ENCODE results near the gene LILRA5. TPM values are rescaled to one million over a fixed set of nuclear protein-coding genes. Genes with fewer than 3 reads are reported as not detected.

The LILRA5 gene
- total and polyA plus RNA-seq, 8 donors, result 0.44 to 52.8 (median 0.84) TPM; not detected in 1

DNA sequence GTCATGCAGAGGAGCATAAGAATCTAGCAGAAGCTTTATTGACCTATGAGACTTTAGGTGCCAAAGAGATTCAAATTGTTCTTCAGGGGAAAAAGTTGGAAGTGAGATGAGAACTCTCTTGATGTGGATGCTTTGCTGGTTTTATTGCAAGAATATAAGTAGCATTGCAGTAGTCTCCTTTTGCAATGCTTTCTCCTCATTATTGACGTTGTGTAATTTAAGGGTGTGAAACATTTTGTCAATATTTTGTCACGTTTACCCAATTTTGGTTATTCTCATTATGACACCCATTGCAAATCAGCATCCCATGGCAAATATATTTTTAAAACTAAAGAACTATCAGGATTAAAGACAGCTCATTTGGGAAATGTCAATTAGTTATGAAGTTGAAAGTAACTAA is 44.0 kb downstream of the LILRA5 start:
- peaks cover 0 to 14% of the 10 kb centered on the region in 2 donors for H3K27me3 ChIP-seq
- TF ChIP-seq, protein P1, sequence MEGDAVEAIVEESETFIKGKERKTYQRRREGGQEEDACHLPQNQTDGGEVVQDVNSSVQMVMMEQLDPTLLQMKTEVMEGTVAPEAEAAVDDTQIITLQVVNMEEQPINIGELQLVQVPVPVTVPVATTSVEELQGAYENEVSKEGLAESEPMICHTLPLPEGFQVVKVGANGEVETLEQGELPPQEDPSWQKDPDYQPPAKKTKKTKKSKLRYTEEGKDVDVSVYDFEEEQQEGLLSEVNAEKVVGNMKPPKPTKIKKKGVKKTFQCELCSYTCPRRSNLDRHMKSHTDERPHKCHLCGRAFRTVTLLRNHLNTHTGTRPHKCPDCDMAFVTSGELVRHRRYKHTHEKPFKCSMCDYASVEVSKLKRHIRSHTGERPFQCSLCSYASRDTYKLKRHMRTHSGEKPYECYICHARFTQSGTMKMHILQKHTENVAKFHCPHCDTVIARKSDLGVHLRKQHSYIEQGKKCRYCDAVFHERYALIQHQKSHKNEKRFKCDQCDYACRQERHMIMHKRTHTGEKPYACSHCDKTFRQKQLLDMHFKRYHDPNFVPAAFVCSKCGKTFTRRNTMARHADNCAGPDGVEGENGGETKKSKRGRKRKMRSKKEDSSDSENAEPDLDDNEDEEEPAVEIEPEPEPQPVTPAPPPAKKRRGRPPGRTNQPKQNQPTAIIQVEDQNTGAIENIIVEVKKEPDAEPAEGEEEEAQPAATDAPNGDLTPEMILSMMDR (IDR thresholded peaks at IDR 0.05), result no peak
- H3K36me3 ChIP-seq, result no peaks in the 10 kb centered on the region
- peaks cover 0 to 31% of the 10 kb centered on the region in 2 donors for H3K4me1 ChIP-seq
- intact Hi-C loops (cut with DNase I), result no loop called here
- ATAC-seq (no peak), DNase-seq (no peak)
- no peak overlapping the region for H3K4me3 ChIP-seq
- H3K9me3 ChIP-seq, result no peaks in the 10 kb centered on the region
- H3K27ac ChIP-seq, result no peak overlapping the region

DNA sequence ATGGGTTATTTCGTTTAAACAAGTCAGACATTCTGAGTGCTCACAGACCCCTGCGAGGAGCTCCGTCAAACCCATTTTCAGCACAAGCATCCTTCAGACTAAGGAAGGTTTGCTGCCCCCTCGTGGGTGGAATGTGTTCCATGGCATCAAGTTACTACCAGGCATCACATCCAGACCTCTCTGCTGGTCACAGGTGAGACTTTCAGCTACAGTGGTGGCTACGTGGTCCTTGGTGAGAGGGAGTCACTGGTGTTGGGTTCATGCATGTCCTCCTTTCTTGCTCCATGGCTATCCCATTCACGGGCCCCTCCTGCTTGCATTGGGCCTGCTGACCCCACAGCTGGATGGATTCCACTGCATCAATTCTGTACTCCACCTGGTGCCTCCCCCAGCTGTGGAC is 46.8 kb downstream of the LILRA5 start:
- TF ChIP-seq, protein P1 (IDR thresholded peaks at IDR 0.05), result peak; percentile 78 to 86
- Histone ChIP-seq H3K27ac (no peak overlapping the region), H3K4me3 (no peak overlapping the region), H3K4me1 (peaks cover 0 to 18% of the 10 kb centered on the region in 2 donors), H3K27me3 (peaks cover 0 to 2% of the 10 kb centered on the region in 2 donors), H3K36me3 (no peaks in the 10 kb centered on the region), H3K9me3 (no peaks in the 10 kb centered on the region)
- peak; percentile 93 for ATAC-seq
- intact Hi-C loops (cut with DNase I), result no loop called here
- peak; percentile 37 to 84 (median 72) for DNase-seq

DNA sequence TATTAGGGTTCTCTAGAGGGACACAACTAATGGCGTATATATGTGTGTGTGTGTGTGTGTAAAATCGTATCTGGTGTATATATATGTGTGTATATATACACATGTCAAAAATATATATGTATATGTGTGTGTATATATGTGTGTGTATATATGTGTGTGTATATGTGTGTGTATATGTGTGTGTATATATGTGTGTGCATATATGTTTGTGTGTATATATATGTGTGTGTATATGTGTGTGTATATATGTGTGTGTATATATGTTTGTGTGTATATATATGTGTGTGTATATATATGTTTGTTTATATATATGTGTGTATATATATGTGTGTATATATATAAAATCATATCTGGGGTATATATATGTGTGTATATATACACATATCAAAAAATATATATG is 50.5 kb downstream of the LILRA5 start:
- no peaks in the 10 kb centered on the region for H3K9me3 ChIP-seq
- no peak overlapping the region for H3K27ac ChIP-seq
- H3K27me3 ChIP-seq, result peaks cover 0 to 5% of the 10 kb centered on the region in 2 donors
- intact Hi-C loops (cut with DNase I), result no loop called here
- DNase-seq (no peak), ATAC-seq (no peak)
- no peaks in the 10 kb centered on the region for H3K36me3 ChIP-seq
- no peak overlapping the region for H3K4me3 ChIP-seq
- TF ChIP-seq, protein P1 (IDR thresholded peaks at IDR 0.05), result no peak
- peaks cover 0 to 11% of the 10 kb centered on the region in 2 donors for H3K4me1 ChIP-seq

DNA sequence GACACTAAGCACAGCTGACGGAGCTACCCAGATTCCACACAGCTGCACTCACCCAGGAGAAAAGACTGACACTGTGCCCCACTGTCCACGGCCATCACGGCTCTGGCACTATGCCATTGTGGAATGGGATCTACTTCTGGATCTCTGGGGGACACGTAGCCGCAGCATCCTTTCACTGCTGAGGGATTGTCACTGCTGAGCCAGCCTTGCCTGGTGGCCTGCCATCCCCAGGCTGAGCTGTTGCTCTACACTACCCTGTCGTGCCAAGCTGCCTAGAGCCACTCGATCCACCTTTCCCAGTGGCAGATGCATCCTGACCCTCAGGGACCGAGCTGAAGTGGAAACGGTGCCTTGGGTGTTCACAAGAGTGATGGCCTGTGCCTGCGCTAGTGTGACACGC is 50.9 kb downstream of the LILRA5 start:
- H3K4me3 ChIP-seq, result no peak overlapping the region
- H3K9me3 ChIP-seq, result no peaks in the 10 kb centered on the region
- H3K27ac ChIP-seq, result no peak overlapping the region
- intact Hi-C loops (cut with DNase I), result no loop called here
- no peak for ATAC-seq
- no peaks in the 10 kb centered on the region for H3K36me3 ChIP-seq
- TF ChIP-seq, protein P1 (IDR thresholded peaks at IDR 0.05), result no peak
- H3K4me1 ChIP-seq, result peaks cover 0 to 11% of the 10 kb centered on the region in 2 donors
- DNase-seq, result no peak
- H3K27me3 ChIP-seq, result peaks cover 0 to 9% of the 10 kb centered on the region in 2 donors

DNA sequence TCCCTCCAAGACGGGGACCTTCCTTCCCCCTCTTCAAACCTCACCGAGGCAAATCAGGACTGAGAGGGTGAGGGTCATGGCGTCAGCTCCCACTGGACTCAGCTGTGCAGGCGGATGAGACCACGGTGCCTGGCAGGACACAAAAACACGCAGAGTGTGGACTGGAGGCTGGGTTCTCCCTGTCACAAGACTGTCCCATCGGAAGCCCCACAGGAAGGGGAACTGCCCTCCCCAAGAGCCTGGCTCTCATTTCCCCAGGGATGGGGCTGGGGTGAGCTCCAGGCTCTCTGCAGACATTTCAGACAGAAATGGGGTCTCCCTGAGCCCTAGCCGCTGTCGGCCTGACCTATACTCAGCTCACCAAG is 55.9 kb downstream of the LILRA5 start, which contains the start of gene LILRB5:
Gene LILRB5, minus strand, starts transcription at position 158 of the 365 bp plus-strand sequence. Its CDS starts 80 bp downstream, at position 78.
- DNase-seq, result peak in 1 of 4 donors; percentile 50
- intact Hi-C loops (cut with DNase I), result no loop called here
- Histone ChIP-seq H3K36me3 (no peaks in the 10 kb centered on the region), H3K4me3 (peak within 1 kb of the TSS in 1 of 2 donors; percentile 20), H3K27me3 (peaks cover 0 to 58% of the 10 kb centered on the region in 2 donors), H3K9me3 (no peaks in the 10 kb centered on the region), H3K4me1 (peaks cover 0 to 8% of the 10 kb centered on the region in 2 donors), H3K27ac (no peak within 1 kb of the TSS)
- TF ChIP-seq, protein P1 (IDR thresholded peaks at IDR 0.05), result no peak
- peak; percentile 63 for ATAC-seq

Small RNA genes lying within 50 kb of the gene (microRNA-seq; reads per million reads assigned to microRNA genes)
- 0 reads per million in 2 donors for gene MIR4752

Other genes starting within 250 kb of the LILRA5 start
- gene VSTM1, start 249.3 kb downstream of the LILRA5 start, total RNA-seq, result 10 to 100 TPM in 1 of 2 donors, under 1 TPM in 1; 0.44 to 12.1 TPM
- gene VSTM1, start 249.3 kb downstream of the LILRA5 start, polyA plus RNA-seq (ENCODE audit: insufficient read length in 6 of 6), result under 1 TPM in 4 of 6 donors, not detected in 2; 0.20 to 0.32 (median 0.29) TPM
- gene TARM1, start 231.8 kb downstream of the LILRA5 start, total RNA-seq, result not detected
- under 1 TPM in 5 of 6 donors, not detected in 1; 0.24 to 0.46 (median 0.31) TPM for gene TARM1, start 231.8 kb downstream of the LILRA5 start, polyA plus RNA-seq (ENCODE audit: insufficient read length in 6 of 6)
- gene OSCAR, start 212.4 kb downstream of the LILRA5 start, total RNA-seq, result 10 to 100 TPM; 13.2 to 57.1 TPM
- gene OSCAR, start 212.4 kb downstream of the LILRA5 start, polyA plus RNA-seq (ENCODE audit: insufficient read length in 6 of 6), result under 1 TPM; 0.43 to 0.70 (median 0.56) TPM
- gene NDUFA3, start 210.3 kb downstream of the LILRA5 start, total RNA-seq, result 100 to 1,000 TPM in 1 of 2 donors, 10 to 100 TPM in 1; 81.9 to 126 TPM
- gene NDUFA3, start 210.3 kb downstream of the LILRA5 start, polyA plus RNA-seq (ENCODE audit: insufficient read length in 6 of 6), result 100 to 1,000 TPM in 3 of 6 donors, 10 to 100 TPM in 3; 60.4 to 117 (median 96.6) TPM
- gene TFPT, start 197.5 kb downstream of the LILRA5 start, total RNA-seq, result 10 to 100 TPM; 17.4 to 18.7 TPM
- 10 to 100 TPM; 14.3 to 19.9 (median 18.6) TPM for gene TFPT, start 197.5 kb downstream of the LILRA5 start, polyA plus RNA-seq (ENCODE audit: insufficient read length in 6 of 6)
- gene PRPF31, start 197.4 kb downstream of the LILRA5 start, total RNA-seq, result 10 to 100 TPM; 46.8 to 49.5 TPM
- 10 to 100 TPM; 56.7 to 65.3 (median 63.5) TPM for gene PRPF31, start 197.4 kb downstream of the LILRA5 start, polyA plus RNA-seq (ENCODE audit: insufficient read length in 6 of 6)
- 10 to 100 TPM; 35.2 to 46.0 TPM for gene CNOT3, start 175.4 kb downstream of the LILRA5 start, total RNA-seq
- 10 to 100 TPM; 59.2 to 75.0 (median 64.0) TPM for gene CNOT3, start 175.4 kb downstream of the LILRA5 start, polyA plus RNA-seq (ENCODE audit: insufficient read length in 6 of 6)
- 1 to 10 TPM; 5.4 to 6.5 TPM for gene LENG1, start 153.4 kb downstream of the LILRA5 start, total RNA-seq
- gene LENG1, start 153.4 kb downstream of the LILRA5 start, polyA plus RNA-seq (ENCODE audit: insufficient read length in 6 of 6), result 10 to 100 TPM in 1 of 6 donors, 1 to 10 TPM in 5; 6.6 to 10.9 (median 8.2) TPM
- gene TMC4, start 140.0 kb downstream of the LILRA5 start, total RNA-seq, result 10 to 100 TPM; 45.3 to 74.0 TPM
- 10 to 100 TPM; 29.1 to 39.7 (median 32.0) TPM for gene TMC4, start 140.0 kb downstream of the LILRA5 start, polyA plus RNA-seq (ENCODE audit: insufficient read length in 6 of 6)
- gene MBOAT7, start 123.6 kb downstream of the LILRA5 start, total RNA-seq, result 100 to 1,000 TPM in 1 of 2 donors, 10 to 100 TPM in 1; 98.5 to 102 TPM
- gene MBOAT7, start 123.6 kb downstream of the LILRA5 start, polyA plus RNA-seq (ENCODE audit: insufficient read length in 6 of 6), result 10 to 100 TPM; 48.1 to 61.8 (median 51.7) TPM
- gene TSEN34, start 121.9 kb downstream of the LILRA5 start, total RNA-seq, result 10 to 100 TPM; 32.2 to 34.4 TPM
- 10 to 100 TPM; 39.7 to 60.6 (median 45.6) TPM for gene TSEN34, start 121.9 kb downstream of the LILRA5 start, polyA plus RNA-seq (ENCODE audit: insufficient read length in 6 of 6)
- gene RPS9, start 112.3 kb downstream of the LILRA5 start, total RNA-seq, result 1,000 to 10,000 TPM; 1,023 to 1,099 TPM
- gene RPS9, start 112.3 kb downstream of the LILRA5 start, polyA plus RNA-seq (ENCODE audit: insufficient read length in 6 of 6), result 1,000 to 10,000 TPM; 1,996 to 2,208 (median 2,085) TPM
- 10 to 100 TPM; 21.8 to 90.8 TPM for gene LILRB3, start 90.2 kb downstream of the LILRA5 start, total RNA-seq
- gene LILRB3, start 90.2 kb downstream of the LILRA5 start, polyA plus RNA-seq (ENCODE audit: insufficient read length in 6 of 6), result 1 to 10 TPM; 2.1 to 3.0 (median 2.4) TPM
- gene LILRA6, start 70.4 kb downstream of the LILRA5 start, total RNA-seq, result 10 to 100 TPM in 1 of 2 donors, 1 to 10 TPM in 1; 7.3 to 51.5 TPM
- gene LILRA6, start 70.4 kb downstream of the LILRA5 start, polyA plus RNA-seq (ENCODE audit: insufficient read length in 6 of 6), result under 1 TPM; 0.53 to 0.83 (median 0.64) TPM
- 10 to 100 TPM; 11.9 to 16.5 TPM for gene LILRB5, start 55.9 kb downstream of the LILRA5 start, total RNA-seq
- 1 to 10 TPM; 3.3 to 4.9 (median 4.4) TPM for gene LILRB5, start 55.9 kb downstream of the LILRA5 start, polyA plus RNA-seq (ENCODE audit: insufficient read length in 6 of 6)
- 10 to 100 TPM; 10.5 to 54.9 TPM for gene LILRB2, start 32.1 kb downstream of the LILRA5 start, total RNA-seq
- 1 to 10 TPM; 1.2 to 2.2 (median 1.7) TPM for gene LILRB2, start 32.1 kb downstream of the LILRA5 start, polyA plus RNA-seq (ENCODE audit: insufficient read length in 6 of 6)
- 1 to 10 TPM; 1.8 to 2.3 TPM for gene LILRA4, start 26.0 kb upstream of the LILRA5 start, total RNA-seq
- under 1 TPM in 2 of 6 donors, not detected in 4; 0.10 to 0.12 TPM for gene LILRA4, start 26.0 kb upstream of the LILRA5 start, polyA plus RNA-seq (ENCODE audit: insufficient read length in 6 of 6)
- 100 to 1,000 TPM in 1 of 2 donors, 10 to 100 TPM in 1; 66.9 to 172 TPM for gene LAIR1, start 51.8 kb upstream of the LILRA5 start, total RNA-seq
- 10 to 100 TPM in 1 of 6 donors, 1 to 10 TPM in 5; 5.0 to 11.1 (median 6.4) TPM for gene LAIR1, start 51.8 kb upstream of the LILRA5 start, polyA plus RNA-seq (ENCODE audit: insufficient read length in 6 of 6)
- not detected for gene TTYH1, start 102.3 kb upstream of the LILRA5 start, total RNA-seq
- gene TTYH1, start 102.3 kb upstream of the LILRA5 start, polyA plus RNA-seq (ENCODE audit: insufficient read length in 6 of 6), result 10 to 100 TPM in 1 of 6 donors, 1 to 10 TPM in 5; 2.3 to 13.4 (median 4.7) TPM
- 100 to 1,000 TPM; 138 to 144 TPM for gene LENG8, start 136.0 kb upstream of the LILRA5 start, total RNA-seq
- 100 to 1,000 TPM; 121 to 213 (median 166) TPM for gene LENG8, start 136.0 kb upstream of the LILRA5 start, polyA plus RNA-seq (ENCODE audit: insufficient read length in 6 of 6)
- 1 to 10 TPM; 5.4 to 8.8 TPM for gene LENG9, start 150.6 kb upstream of the LILRA5 start, total RNA-seq
- 1 to 10 TPM; 3.2 to 5.3 (median 4.5) TPM for gene LENG9, start 150.6 kb upstream of the LILRA5 start, polyA plus RNA-seq (ENCODE audit: insufficient read length in 6 of 6)
- 10 to 100 TPM; 20.4 to 29.8 TPM for gene CDC42EP5, start 160.1 kb upstream of the LILRA5 start, total RNA-seq
- 10 to 100 TPM; 24.0 to 57.6 (median 33.4) TPM for gene CDC42EP5, start 160.1 kb upstream of the LILRA5 start, polyA plus RNA-seq (ENCODE audit: insufficient read length in 6 of 6)
- 1 to 10 TPM; 1.0 to 1.4 TPM for gene LAIR2, start 189.7 kb upstream of the LILRA5 start, total RNA-seq
- 1 to 10 TPM in 1 of 6 donors, not detected in 5; 3.1 TPM for gene LAIR2, start 189.7 kb upstream of the LILRA5 start, polyA plus RNA-seq (ENCODE audit: insufficient read length in 6 of 6)

Data from left lung (tissue), 10 donors.